Fibroblast of lung (primary cell): ENCODE measurements around the gene PTPRM.

Experiments
- EZH2 ChIP-seq: IDR thresholded peaks from 2 replicates; pipeline ENCODE4 v1.5.1; 2012; ENCODE audit warnings: low read length, control low read depth, mild to moderate bottlenecking; ENCODE audit errors: missing control alignments
- TF ChIP-seq, protein P1 (sequence below), 2 donors: IDR thresholded peaks in 1 of 2; conservative IDR thresholded peaks in 1 of 2; 1 replicate in 1 of 2; 2 replicates in 1 of 2; pipeline ENCODE4 v1.5.1; 2011 to 2012; ENCODE audit warnings: low read length in 2 of 2, control low read depth in 1 of 2, inconsistent platforms in 1 of 2, low read depth in 1 of 2, mild to moderate bottlenecking in 1 of 2

DNA sequence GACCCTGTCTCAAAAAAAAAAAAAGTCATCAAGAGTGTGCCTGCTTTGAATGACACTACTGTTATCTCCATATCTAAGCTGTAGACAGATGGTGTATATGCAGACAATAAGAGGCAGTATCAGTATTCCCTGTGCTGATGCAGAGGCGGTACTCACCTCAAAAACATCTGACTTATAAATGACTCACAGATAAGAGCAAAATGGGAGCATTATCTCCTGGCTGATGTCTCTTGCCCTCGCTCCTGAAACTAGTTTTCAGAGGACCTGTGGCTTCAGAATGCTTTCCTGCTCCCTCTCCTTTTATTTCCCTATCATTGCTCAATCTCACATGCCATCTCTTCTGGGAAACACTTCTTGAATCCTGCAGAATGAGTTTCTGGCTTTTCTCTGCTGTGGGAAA, 289.6 kb downstream of the PTPRM start:
- TF ChIP-seq, protein P1, sequence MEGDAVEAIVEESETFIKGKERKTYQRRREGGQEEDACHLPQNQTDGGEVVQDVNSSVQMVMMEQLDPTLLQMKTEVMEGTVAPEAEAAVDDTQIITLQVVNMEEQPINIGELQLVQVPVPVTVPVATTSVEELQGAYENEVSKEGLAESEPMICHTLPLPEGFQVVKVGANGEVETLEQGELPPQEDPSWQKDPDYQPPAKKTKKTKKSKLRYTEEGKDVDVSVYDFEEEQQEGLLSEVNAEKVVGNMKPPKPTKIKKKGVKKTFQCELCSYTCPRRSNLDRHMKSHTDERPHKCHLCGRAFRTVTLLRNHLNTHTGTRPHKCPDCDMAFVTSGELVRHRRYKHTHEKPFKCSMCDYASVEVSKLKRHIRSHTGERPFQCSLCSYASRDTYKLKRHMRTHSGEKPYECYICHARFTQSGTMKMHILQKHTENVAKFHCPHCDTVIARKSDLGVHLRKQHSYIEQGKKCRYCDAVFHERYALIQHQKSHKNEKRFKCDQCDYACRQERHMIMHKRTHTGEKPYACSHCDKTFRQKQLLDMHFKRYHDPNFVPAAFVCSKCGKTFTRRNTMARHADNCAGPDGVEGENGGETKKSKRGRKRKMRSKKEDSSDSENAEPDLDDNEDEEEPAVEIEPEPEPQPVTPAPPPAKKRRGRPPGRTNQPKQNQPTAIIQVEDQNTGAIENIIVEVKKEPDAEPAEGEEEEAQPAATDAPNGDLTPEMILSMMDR (conservative IDR thresholded peaks at IDR 0.05 in 1 of 2, IDR thresholded peaks at IDR 0.05 in 1 of 2; ENCODE audit: low read depth in 1 of 2, low read length in 2 of 2): no peak
- TF ChIP-seq EZH2: no peak
